Measurements from ENCODE around the gene KNSTRN.
A peak's percentile ranks its signal among the peaks of the same experiment; 100 is the strongest.

Gene KNSTRN

DNA sequence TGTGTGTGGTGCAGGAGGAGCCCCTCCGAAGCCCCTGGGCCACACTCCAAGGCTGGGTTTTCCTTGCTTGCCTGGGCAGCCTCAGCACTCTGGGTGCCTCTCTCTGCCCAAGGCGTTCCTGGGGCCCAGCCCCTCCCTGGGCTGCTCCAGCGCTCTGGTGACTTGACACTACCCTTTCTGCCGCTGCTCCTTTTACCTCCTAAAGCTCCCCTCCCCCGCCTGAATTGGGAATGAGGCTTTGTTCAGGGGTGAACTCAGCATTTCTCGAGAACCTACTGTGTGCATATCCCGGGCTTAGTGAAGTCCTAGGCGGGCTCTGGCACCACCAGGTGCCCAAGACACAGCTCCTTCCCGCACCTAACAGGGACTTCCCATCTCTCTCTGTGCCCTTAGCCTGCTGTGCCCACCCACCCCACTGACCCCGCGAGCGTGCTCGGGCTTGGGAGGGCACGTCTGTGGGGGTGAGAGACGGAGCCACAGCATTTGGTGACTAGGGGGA is 57.0 kb downstream of the KNSTRN start:
- in situ Hi-C loops (cut with HindIII; ENCODE audit: low pct_ligation_motif_present, low pct_unique_long_range_greater_than_20kb, low sequenced_read_pairs): no loop called here

DNA sequence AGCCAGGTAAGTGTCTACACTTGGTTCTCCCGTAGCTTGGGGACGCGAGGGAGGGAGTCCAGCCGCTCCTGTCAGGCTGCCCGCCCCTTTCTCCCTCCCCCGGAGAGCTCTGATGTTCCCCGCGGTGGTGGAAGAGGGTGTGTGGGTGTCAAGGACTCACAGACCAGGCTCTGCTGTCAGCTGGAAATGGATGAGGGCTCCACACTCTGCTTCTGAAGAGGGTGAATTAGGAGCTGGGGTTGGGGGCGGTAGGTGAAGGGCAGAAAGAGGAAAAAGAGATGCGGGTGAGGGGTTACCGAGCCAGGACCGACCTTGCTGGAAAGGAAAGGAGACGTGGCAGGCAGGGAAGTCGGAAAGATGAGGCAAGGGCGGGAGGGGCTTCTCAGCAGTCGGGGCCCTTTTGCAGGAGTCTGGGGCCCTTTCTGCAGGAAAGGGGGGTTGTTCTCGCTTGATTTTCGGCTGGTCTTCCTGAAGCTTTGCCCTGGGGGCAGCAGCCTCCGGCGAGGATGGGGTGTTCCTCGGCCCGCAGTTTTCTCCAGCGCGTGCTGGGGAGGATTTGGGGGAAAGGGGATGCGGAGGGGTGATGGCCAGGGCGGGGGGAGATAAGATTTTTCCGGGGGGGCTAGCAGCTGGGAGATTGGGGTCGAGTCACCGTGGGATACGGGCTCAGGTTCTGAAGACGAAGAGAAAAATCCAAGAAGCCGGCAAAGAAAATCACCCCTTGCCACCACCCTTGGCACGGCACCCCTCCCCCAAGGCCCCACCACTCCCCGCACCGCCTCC is 57.6 kb downstream of the KNSTRN start:
- in situ Hi-C loops (cut with HindIII; ENCODE audit: low pct_ligation_motif_present, low pct_unique_long_range_greater_than_20kb, low sequenced_read_pairs): no loop called here
- DNase-seq: peak; percentile 41

More for the DNA sequence above, 57.0 kb downstream of the KNSTRN start:
- peak; percentile 13 for DNase-seq

DNA sequence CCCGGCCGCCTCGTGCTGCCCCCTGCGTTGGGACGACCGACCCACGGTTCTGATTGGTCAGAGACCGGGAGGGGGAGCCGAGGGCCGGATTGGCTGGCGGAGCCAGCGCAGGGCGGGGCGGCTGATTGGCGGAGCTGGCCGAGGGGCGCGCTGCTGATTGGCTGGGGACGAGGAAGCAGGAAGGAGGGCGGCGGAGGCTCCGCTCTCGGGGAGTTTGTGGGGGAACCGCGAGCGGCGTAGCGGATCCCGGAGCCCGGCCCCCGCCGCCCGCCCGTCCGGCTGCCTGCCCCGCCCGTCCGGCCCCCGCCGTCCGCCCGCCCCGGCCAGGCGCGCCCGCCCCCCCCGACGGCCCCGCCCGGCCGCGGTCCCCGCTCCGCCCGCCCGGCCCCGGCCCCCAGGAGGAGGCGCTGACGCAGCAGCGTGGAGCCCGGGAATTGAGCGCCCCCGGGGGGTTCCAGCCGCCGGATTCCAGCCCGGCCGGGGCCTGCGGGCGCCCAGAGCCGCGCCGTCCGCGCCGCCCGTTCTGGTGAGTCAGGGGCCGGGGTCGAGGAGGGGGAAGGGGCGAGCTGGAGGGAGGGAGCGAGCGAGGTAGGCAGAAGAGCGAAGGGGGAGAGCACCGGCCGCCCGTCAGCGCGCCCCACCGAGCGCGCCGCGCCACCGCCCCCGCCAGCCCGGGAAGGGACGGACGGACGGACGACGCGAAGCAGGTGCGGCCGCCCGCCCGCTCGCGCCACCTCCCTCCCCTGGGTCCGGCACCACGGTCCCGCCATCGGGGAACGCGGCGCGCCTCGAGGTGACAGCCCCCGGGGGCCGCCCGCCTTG is 58.4 kb downstream of the KNSTRN start, which contains the start of gene BAHD1:
Gene BAHD1, plus strand, starts transcription at position 211 of the 822 bp plus-strand sequence. CDS start 17,512 bp downstream, outside the sequence.
- in situ Hi-C loops (cut with HindIII; ENCODE audit: low pct_ligation_motif_present, low pct_unique_long_range_greater_than_20kb, low sequenced_read_pairs): no loop called here
- peak; percentile 94 for DNase-seq

DNA sequence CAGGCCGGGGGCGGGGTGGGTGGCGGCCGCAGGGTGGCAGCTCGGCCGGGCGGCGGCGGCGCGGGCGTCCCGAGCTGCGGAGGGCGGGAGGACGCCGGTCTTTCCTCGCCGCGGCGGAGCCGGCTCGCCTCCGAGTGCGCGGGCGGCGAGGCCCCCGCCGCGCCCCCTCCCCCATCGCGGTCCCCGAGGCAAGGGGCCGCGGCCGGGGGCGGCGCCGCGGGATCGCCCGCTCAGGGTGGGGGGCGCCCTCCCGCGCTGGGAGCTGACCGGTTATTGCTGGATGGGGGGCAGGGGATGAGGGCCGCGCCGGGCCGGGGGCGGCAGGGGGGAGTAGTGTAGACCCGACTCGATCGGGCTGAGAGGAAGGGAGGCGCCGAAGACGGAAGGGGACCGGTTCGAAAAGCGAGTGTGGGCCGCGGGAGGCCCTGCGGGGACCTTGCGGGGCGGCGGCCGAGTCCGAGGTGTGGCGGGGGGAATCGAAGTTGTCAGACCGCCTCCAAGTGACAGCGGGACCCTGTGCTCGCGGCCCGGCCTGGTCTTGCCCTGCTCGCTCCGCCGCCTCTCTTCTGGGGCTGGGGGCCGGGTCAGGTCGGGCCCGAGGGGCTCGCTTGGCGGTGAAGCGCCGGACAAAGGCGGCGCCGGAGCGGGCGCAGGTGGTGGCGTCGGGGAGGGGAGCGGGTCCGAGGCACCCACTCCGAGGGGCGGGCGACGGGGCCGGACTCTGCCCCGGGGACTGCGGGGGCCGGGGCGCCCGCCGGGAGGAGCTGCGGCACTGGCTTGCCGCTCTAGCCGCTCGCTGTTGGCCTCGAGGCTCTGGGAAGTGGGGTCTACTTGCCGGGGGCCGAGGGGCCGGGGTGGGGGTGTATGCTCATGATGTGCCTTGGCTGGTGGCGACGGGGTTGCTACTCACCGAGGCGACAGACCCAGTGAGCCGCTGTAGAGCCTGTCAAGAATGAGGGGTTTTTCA is 59.3 kb downstream of the KNSTRN start:
- DNase-seq: peak; percentile 14
- in situ Hi-C loops (cut with HindIII; ENCODE audit: low pct_ligation_motif_present, low pct_unique_long_range_greater_than_20kb, low sequenced_read_pairs): no loop called here

DNA sequence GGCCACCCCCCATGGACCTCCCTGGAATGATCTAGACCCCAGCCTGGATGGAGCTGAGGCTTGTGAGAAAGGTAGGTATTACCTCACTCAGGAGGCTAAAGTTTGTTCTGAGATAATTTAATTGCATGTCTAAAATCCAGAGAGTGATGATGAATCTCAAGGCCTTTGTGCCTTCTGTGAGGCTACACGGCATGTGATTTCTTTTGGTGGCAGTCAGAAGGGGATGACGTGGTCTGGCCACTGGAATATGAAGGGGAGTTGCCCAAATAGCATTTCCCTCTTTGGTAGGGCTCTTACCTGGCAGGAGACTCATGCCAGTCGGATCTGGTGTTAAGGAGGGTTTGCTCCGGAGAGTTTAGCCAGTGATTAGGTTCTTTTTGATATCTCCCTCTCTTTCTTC is 60.7 kb downstream of the KNSTRN start:
- DNase-seq: no peak
- in situ Hi-C loops (cut with HindIII; ENCODE audit: low pct_ligation_motif_present, low pct_unique_long_range_greater_than_20kb, low sequenced_read_pairs): no loop called here

DNA sequence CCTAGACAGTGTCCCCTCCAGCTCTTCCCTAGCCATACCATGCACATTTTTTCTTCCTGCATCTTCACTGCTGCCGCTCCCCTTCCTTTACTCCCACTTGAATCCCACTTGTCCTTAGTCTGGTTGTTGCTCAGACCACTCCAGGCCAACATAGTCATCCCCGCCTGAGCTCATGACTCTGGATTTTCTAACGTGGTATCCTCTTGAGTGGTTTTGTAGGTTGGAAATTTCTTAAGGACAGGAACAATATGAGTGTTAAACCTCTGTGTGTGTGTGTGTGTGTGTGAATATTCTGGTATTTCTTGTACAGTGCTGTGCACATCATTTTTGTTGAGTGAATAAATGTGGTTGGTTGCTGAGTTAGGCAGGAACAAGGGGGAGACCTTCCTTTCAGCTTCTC is 61.3 kb downstream of the KNSTRN start:
- in situ Hi-C loops (cut with HindIII; ENCODE audit: low pct_ligation_motif_present, low pct_unique_long_range_greater_than_20kb, low sequenced_read_pairs): no loop called here
- no peak for DNase-seq

All from ACHN (cell line).